Retinal pigment epithelial cell (primary cell): ENCODE data around the gene HMCES.
"Not testable (repeated sequence)": the region's sequence is repeated elsewhere in the genome, so short reads cannot be mapped to it uniquely, and the experiment has no call there.

Experiments
- DNase-seq: peaks from one replicate; pipeline ENCODE4 v3.0.0-alpha.2; 2010; ENCODE audit warnings: low read depth
- H3K4me3 ChIP-seq: 2 replicates; pipeline ENCODE4 v1.5.1; 2011; ENCODE audit warnings: mild to moderate bottlenecking, low read length, control low read depth, moderate library complexity
- TF ChIP-seq, protein P1 (sequence below): conservative IDR thresholded peaks from 2 replicates; pipeline ENCODE4 v1.5.1; 2011; ENCODE audit warnings: low read depth, low read length, control low read depth, inconsistent platforms

HMCES gene

GRCh38 chr3:129327510-129327909, 48.8 kb downstream of the HMCES start:
- H3K4me3 ChIP-seq, result no peak overlapping the region
- TF ChIP-seq, protein P1, sequence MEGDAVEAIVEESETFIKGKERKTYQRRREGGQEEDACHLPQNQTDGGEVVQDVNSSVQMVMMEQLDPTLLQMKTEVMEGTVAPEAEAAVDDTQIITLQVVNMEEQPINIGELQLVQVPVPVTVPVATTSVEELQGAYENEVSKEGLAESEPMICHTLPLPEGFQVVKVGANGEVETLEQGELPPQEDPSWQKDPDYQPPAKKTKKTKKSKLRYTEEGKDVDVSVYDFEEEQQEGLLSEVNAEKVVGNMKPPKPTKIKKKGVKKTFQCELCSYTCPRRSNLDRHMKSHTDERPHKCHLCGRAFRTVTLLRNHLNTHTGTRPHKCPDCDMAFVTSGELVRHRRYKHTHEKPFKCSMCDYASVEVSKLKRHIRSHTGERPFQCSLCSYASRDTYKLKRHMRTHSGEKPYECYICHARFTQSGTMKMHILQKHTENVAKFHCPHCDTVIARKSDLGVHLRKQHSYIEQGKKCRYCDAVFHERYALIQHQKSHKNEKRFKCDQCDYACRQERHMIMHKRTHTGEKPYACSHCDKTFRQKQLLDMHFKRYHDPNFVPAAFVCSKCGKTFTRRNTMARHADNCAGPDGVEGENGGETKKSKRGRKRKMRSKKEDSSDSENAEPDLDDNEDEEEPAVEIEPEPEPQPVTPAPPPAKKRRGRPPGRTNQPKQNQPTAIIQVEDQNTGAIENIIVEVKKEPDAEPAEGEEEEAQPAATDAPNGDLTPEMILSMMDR, result no peak
- DNase-seq, result no peak

GRCh38 chr3:129329858-129330257, 51.2 kb downstream of the HMCES start:
- TF ChIP-seq, protein P1, result no peak
- no peak for DNase-seq
- no peak overlapping the region for H3K4me3 ChIP-seq

- no peak overlapping the region for H3K4me3 ChIP-seq
- TF ChIP-seq, protein P1, result no peak
- no peak for DNase-seq
Measured at GRCh38 chr3:129330409-129330808, 51.7 kb downstream of the HMCES start.

GRCh38 chr3:129333891-129334290, 55.2 kb downstream of the HMCES start:
- no peak overlapping the region for H3K4me3 ChIP-seq
- TF ChIP-seq, protein P1, result no peak
- no peak for DNase-seq

DNA sequence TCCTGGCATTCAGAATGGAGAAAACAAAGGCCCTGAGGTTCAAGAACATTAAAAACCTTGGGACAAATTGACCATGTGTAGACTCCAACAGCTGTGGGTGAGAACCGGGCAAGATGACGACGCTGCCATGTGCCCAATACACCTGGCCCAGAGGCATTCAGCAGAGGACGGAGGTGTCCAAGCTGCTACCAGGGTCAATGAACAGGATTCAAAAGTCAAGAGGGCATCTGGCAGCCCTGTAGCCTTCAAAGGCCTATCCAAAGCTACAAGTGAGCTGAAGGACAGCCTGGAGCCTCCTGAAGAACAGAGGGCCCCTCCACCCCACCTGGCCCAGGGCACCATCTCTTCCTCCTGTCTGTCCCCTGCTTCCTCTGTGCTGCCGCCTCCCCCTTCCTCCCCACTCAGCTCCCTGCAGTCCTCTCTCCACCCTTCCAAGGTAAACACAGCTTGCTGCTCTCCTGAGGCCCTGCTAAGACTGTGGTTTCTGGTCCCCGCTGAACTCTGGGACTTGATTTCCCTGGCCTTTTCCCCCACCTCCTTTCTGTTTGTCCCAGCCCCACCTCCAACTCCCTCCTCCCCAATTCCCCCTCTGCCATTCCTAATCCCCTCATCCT, 57.5 kb downstream of the HMCES start:
- TF ChIP-seq, protein P1, result no peak
- no peak for DNase-seq
- no peak overlapping the region for H3K4me3 ChIP-seq

DNA sequence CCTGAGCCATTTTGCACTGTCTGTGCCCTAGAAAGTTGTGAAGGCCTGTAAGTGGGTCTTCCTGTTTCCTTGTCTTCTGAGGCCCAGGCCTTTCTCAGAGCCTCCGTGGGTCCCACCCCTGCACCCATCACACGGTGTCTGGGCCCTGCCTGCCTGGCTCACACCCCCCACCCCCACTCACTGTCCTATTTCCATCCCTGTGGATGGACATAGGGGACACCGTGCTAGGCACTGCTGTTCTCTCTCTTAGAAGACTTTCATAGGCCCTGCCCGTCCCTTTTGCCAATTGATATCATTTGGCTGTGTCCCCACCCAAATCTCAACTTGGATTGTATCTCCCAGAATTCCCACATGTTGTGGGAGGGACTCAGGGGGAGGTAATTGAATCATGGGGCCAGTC, 59.0 kb downstream of the HMCES start:
- DNase-seq, H3K4me3 ChIP-seq: not testable (repeated sequence)

DNA sequence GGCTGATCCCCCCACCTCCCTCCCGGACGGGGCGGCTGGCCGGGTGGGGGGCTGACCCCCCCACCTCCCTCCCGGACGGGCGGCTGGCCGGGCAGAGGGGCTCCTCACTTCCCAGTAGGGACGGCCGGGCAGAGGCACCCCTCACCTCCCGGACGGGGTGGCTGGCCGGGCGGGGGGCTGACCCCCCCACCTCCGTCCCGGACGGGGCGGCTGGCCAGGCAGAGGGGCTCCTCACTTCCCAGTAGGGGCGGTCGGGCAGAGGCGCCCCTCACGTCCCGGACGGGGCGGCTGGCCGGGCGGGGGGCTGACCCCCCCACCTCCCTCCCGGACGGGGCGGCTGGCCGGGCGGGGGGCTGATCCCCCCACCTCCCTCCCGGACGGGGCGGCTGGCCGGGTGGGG, 60.5 kb downstream of the HMCES start:
- DNase-seq, result not testable (repeated sequence)

DNA sequence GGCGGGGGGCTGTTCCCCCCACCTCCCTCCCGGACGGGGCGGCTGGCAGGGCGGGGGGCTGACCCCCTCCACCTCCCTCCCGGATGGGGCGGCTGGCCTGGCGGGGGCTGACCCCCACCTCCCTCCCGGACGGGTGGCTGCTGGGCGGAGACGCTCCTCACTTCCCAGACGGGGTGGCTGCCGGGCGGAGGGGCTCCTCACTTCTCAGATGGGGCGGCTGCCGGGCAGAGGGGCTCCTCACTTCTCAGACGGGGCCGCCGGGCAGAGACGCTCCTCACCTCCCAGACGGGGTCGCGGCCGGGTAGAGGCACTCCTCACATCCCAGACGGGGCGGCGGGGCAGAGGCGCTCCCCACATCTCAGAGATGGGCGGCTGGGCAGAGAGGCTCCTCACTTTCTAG, 61.2 kb downstream of the HMCES start:
- DNase-seq, H3K4me3 ChIP-seq: not testable (repeated sequence)

More for the DNA sequence above, 60.5 kb downstream of the HMCES start:
- H3K4me3 ChIP-seq, result not testable (repeated sequence)
